HG03025 (cell line): ENCODE measurements around the gene PTPN2.

ENCODE experiments used
- ATAC-seq: cut with Tn5 transposase; IDR thresholded peaks from one replicate; pipeline ENCODE4 v1.9.1; 2021; ENCODE audit warnings: mild to moderate bottlenecking, moderate library complexity; ENCODE audit not compliant: unreplicated experiment, low FRiP score

The PTPN2 gene

DNA sequence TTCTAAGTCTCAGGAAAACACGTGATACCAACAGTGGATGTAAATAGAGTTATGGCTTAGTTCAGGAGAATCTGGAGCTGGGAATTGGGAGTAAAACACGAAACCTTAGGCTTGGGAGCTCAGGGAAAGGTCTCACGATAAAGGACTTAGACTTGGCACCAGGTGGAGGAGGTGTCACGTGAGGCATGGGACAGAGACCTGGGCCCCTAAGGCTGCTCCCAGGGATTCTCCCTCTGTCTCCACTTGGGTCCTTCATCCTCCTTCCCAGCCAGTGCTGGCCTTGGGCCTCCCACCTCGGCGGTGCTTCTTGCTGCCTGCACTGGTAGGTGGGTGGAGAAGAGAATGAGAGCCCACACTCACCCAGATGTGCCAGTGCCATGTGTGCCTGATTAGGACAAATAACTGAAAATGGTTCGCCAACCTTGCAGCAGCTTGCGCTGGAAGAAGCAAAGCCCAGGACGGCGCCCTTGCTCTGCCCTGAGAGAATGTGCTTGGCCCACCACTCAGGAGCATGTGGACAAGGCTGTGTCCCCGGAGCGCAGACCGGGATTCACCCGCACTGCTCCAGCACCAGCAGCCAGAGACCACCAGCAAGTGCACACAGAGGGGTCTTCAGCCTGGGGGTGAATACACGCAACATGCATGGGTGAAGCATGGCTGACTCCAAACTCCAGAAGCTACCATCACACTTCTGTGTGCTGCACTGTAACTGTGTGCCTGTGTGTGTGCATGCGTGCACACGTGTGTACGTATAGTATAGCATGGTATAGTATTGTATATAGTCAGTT is 133.1 kb downstream of the PTPN2 start:
- ATAC-seq: no peak

- ATAC-seq: no peak
These were observed 133.8 kb downstream of the PTPN2 start for GRCh38 chr18:12750076-12750714.

GRCh38 chr18:12749121-12749520 is 134.9 kb downstream of the PTPN2 start:
- ATAC-seq: no peak

GRCh38 chr18:12748671-12749070 is 135.4 kb downstream of the PTPN2 start:
- no peak for ATAC-seq

GRCh38 chr18:12747530-12748315 is 136.3 kb downstream of the PTPN2 start:
- ATAC-seq: no peak

DNA sequence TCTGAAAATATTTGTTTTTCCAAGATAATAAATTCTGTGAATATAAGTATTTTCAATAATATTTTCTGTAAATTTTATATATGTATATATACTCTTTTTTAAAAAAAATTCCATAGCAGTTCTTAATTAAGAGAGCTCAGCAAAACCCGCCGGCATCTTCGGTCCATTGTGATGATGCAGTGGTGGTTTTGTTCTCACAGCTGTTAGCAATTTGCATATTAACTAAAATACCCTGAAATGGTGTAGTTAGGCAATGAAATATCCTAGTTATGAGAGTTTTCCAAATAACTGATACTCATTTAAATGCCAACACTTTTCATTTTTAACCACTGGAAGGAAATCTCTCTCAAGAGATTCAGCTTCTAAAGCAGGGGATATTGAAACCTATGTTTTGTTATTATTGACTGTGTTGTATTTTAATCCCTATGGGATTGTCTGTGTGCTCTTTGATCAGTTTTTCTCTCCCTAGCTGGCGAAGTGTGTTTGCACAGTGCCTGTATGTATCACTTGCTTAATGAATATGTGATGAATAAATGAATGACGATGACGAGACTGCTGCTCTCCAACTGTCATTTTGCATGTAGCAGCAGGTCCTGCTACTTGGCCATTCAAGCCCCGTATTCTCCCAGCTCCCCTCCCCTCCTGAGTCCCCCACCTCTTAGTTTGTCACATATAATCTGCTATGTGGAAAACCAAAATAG is 138.8 kb downstream of the PTPN2 start:
- no peak for ATAC-seq

GRCh38 chr18:12744103-12744502 is 139.9 kb downstream of the PTPN2 start:
- ATAC-seq: no peak

GRCh38 chr18:12742453-12742852 is 141.6 kb downstream of the PTPN2 start:
- no peak for ATAC-seq
